ENCODE results near the gene LTN1. TPM values are rescaled to one million over a fixed set of nuclear protein-coding genes. Genes with fewer than 3 reads are reported as not detected.
A peak's percentile ranks its signal among the peaks of the same experiment; 100 is the strongest.

The LTN1 gene
- total and polyA plus RNA-seq, 4 donors, result 17.0 to 59.8 (median 26.8) TPM

DNA sequence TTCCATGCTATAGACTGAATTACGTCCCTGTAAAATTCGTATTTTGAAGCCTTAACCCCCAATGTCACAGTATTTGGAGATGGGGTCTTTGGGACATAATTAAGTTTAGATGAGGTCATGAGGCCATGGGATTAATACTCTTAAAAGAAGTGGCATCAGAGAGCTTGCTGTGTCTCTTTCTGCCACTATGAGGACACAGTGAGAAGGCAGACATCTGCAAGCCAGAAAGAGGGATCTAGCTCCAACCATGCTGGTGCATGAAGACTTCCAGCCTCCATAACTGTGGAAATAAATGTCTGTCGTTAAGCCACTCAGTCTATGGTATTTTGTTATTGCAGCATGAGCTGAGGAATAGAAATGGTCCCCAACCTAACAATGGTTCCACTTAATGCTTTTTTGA is 99.0 kb downstream of the LTN1 start:
- H3K27ac ChIP-seq (ENCODE audit: low read depth, low read length), result no peak overlapping the region
- H3K27me3 ChIP-seq (ENCODE audit: control insufficient read depth, insufficient read depth, low read length), result no peaks in the 10 kb centered on the region
- H3K36me3 ChIP-seq (ENCODE audit: control insufficient read depth, insufficient read depth, low read length), result no peaks in the 10 kb centered on the region
- H3K9me3 ChIP-seq (ENCODE audit: control insufficient read depth, insufficient read depth, low read length), result no peaks in the 10 kb centered on the region
- no peak for DNase-seq (ENCODE audit: low read depth in 4 of 6, low spot score in 6 of 6)
- no peaks in the 10 kb centered on the region for H3K4me1 ChIP-seq (ENCODE audit: control insufficient read depth, insufficient read depth, low read length)
- no peak overlapping the region for H3K4me3 ChIP-seq (ENCODE audit: low read depth, low read length)
- no CpG with 5 or more reads among the region's 3 CpGs for WGBS (ENCODE audit: insufficient coverage)

DNA sequence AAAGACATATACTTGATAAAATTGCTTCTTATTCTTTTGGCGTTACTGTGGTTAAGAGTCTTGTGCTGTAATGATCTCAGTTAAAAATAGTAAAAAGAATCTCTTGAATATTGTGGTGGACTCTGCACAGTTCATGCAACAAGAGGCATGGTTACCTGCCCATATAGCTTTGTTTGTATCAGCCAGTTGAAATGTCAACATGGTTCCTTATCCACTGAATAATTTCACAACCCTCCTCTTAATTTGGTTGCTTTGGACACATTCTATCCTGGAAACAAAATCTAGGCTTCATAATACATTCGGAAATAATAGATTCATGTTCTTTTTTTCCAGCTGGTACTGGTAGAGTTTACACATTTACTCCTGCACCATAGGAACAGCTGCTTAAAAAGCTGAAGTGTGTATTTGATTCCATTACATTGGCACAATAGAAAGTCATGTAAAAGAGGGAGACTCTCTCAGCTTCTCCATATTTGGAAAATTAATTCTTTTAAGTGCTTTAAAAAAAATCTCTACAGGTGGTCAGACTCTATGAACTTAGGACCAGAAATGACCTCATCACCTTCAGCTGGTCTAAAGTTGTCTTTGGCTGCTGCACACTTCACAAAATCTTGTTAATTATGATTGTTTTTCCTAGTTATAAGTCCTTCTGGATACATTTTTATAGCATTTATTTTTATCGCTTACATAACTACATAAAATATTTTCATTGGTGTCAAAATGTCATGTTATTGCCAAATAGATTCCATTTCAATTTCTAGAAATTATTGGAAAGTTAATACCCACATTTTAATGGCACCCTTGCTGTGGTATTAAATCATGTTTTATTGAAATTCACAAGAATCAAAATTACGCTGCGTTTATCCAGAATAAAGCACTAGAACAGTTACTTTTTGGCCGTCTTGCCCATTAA is 100.2 kb downstream of the LTN1 start:
- no CpG with 5 or more reads among the region's 6 CpGs for WGBS (ENCODE audit: insufficient coverage)
- Histone ChIP-seq H3K9me3 (ENCODE audit: control insufficient read depth, insufficient read depth, low read length) (no peaks in the 10 kb centered on the region), H3K36me3 (ENCODE audit: control insufficient read depth, insufficient read depth, low read length) (no peaks in the 10 kb centered on the region), H3K4me3 (ENCODE audit: low read depth, low read length) (no peak overlapping the region), H3K4me1 (ENCODE audit: control insufficient read depth, insufficient read depth, low read length) (no peaks in the 10 kb centered on the region), H3K27ac (ENCODE audit: low read depth, low read length) (no peak overlapping the region), H3K27me3 (ENCODE audit: control insufficient read depth, insufficient read depth, low read length) (no peaks in the 10 kb centered on the region)
- peak in 1 of 6 donors; percentile 7 for DNase-seq (ENCODE audit: low read depth in 4 of 6, low spot score in 6 of 6)

- Histone ChIP-seq H3K4me1 (ENCODE audit: control insufficient read depth, insufficient read depth, low read length) (peaks cover 3% of the 10 kb centered on the region), H3K4me3 (ENCODE audit: low read depth, low read length) (no peak overlapping the region), H3K9me3 (ENCODE audit: control insufficient read depth, insufficient read depth, low read length) (no peaks in the 10 kb centered on the region), H3K27me3 (ENCODE audit: control insufficient read depth, insufficient read depth, low read length) (no peaks in the 10 kb centered on the region), H3K36me3 (ENCODE audit: control insufficient read depth, insufficient read depth, low read length) (peaks cover 3% of the 10 kb centered on the region), H3K27ac (ENCODE audit: low read depth, low read length) (no peak overlapping the region)
- WGBS (ENCODE audit: insufficient coverage), result 100% methylated on average over 2 of the region's 6 CpGs
- DNase-seq (ENCODE audit: low read depth in 4 of 6, low spot score in 6 of 6), result no peak
Observed at GRCh38 chr21:28885853-28886177, 106.9 kb downstream of the LTN1 start.

- Histone ChIP-seq H3K9me3 (ENCODE audit: control insufficient read depth, insufficient read depth, low read length) (no peaks in the 10 kb centered on the region), H3K27ac (ENCODE audit: low read depth, low read length) (peak overlapping the region; percentile 94), H3K36me3 (ENCODE audit: control insufficient read depth, insufficient read depth, low read length) (peaks cover 5% of the 10 kb centered on the region), H3K4me1 (ENCODE audit: control insufficient read depth, insufficient read depth, low read length) (peaks cover 3% of the 10 kb centered on the region), H3K27me3 (ENCODE audit: control insufficient read depth, insufficient read depth, low read length) (no peaks in the 10 kb centered on the region), H3K4me3 (ENCODE audit: low read depth, low read length) (peak overlapping the region; percentile 94)
- peak; percentile 83 to 98 (median 90) for DNase-seq (ENCODE audit: low read depth in 4 of 6, low spot score in 6 of 6)
- under 1% methylated on average over 44 of the region's 47 CpGs for WGBS (ENCODE audit: insufficient coverage)
Observed at GRCh38 chr21:28884976-28885852, 107.5 kb downstream of the LTN1 start.

DNA sequence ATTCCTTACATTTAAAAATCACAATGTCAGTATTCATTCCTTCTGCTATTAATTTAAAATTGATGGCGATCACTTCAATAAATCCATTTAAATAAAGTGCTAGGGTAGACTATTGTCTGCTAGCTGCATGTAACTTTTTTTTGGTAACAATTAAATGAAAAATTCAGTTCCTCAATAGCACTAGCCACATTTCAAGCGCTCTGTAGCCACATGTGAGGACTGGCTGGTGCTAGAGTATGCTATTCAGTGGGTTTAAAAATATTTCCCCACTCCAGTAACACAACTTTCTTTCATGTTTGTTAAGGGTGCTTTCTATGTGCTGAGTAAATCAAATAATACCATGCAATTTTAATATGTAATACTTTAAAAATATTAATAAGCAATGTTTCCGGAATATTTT is 108.2 kb downstream of the LTN1 start:
- H3K27me3 ChIP-seq (ENCODE audit: control insufficient read depth, insufficient read depth, low read length), result no peaks in the 10 kb centered on the region
- H3K9me3 ChIP-seq (ENCODE audit: control insufficient read depth, insufficient read depth, low read length), result no peaks in the 10 kb centered on the region
- peaks cover 3% of the 10 kb centered on the region for H3K4me1 ChIP-seq (ENCODE audit: control insufficient read depth, insufficient read depth, low read length)
- peak overlapping the region; percentile 94 for H3K27ac ChIP-seq (ENCODE audit: low read depth, low read length)
- H3K36me3 ChIP-seq (ENCODE audit: control insufficient read depth, insufficient read depth, low read length), result peaks cover 5% of the 10 kb centered on the region
- peak in 1 of 6 donors; percentile 2 for DNase-seq (ENCODE audit: low read depth in 4 of 6, low spot score in 6 of 6)
- H3K4me3 ChIP-seq (ENCODE audit: low read depth, low read length), result peak overlapping the region; percentile 94
- WGBS (ENCODE audit: insufficient coverage), result 17% methylated on average over 1 of the region's 3 CpGs

DNA sequence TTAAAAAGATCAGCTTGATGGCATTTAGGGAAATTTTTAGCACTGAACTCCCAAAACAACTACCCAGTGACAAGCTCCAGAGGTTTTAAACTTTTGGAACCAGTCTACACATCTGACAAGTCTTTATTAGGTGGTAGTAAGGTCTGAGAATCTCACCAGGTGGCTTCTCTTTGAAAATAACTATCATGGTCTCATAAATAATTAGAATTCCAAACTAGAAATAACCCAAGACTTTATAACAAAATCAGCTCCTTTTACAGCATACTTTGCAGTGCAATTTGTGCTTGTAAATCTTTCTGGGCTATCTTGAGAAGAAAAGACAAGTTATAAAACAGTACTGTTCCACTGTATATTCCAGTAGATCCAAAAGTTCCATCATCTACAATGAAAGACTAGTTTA is 108.7 kb downstream of the LTN1 start:
- no peaks in the 10 kb centered on the region for H3K9me3 ChIP-seq (ENCODE audit: control insufficient read depth, insufficient read depth, low read length)
- no peak overlapping the region for H3K4me3 ChIP-seq (ENCODE audit: low read depth, low read length)
- H3K4me1 ChIP-seq (ENCODE audit: control insufficient read depth, insufficient read depth, low read length), result peaks cover 3% of the 10 kb centered on the region
- peaks cover 8% of the 10 kb centered on the region for H3K36me3 ChIP-seq (ENCODE audit: control insufficient read depth, insufficient read depth, low read length)
- no peak overlapping the region for H3K27ac ChIP-seq (ENCODE audit: low read depth, low read length)
- no peak for DNase-seq (ENCODE audit: low read depth in 4 of 6, low spot score in 6 of 6)
- no peaks in the 10 kb centered on the region for H3K27me3 ChIP-seq (ENCODE audit: control insufficient read depth, insufficient read depth, low read length)

- H3K4me1 ChIP-seq (ENCODE audit: control insufficient read depth, insufficient read depth, low read length), result peaks cover 3% of the 10 kb centered on the region
- no CpG with 5 or more reads among the region's 2 CpGs for WGBS (ENCODE audit: insufficient coverage)
- H3K4me3 ChIP-seq (ENCODE audit: low read depth, low read length), result no peak overlapping the region
- H3K9me3 ChIP-seq (ENCODE audit: control insufficient read depth, insufficient read depth, low read length), result no peaks in the 10 kb centered on the region
- no peaks in the 10 kb centered on the region for H3K27me3 ChIP-seq (ENCODE audit: control insufficient read depth, insufficient read depth, low read length)
- no peak overlapping the region for H3K27ac ChIP-seq (ENCODE audit: low read depth, low read length)
- peaks cover 9% of the 10 kb centered on the region for H3K36me3 ChIP-seq (ENCODE audit: control insufficient read depth, insufficient read depth, low read length)
- no peak for DNase-seq (ENCODE audit: low read depth in 4 of 6, low spot score in 6 of 6)
Observed at GRCh38 chr21:28882345-28882744, 110.3 kb downstream of the LTN1 start.

Other genes starting within 250 kb of the LTN1 start
- 10 to 100 TPM; 17.0 to 17.4 TPM for gene RWDD2B, start 26.5 kb upstream of the LTN1 start, total RNA-seq
- 10 to 100 TPM; 18.2 to 19.2 TPM for gene RWDD2B, start 26.5 kb upstream of the LTN1 start, polyA plus RNA-seq (ENCODE audit: insufficient read length in 2 of 2)
- gene USP16, start 31.8 kb upstream of the LTN1 start, total RNA-seq, result 10 to 100 TPM; 47.0 to 52.2 TPM
- 10 to 100 TPM; 41.4 to 51.1 TPM for gene USP16, start 31.8 kb upstream of the LTN1 start, polyA plus RNA-seq (ENCODE audit: insufficient read length in 2 of 2)
- 100 to 1,000 TPM; 122 to 130 TPM for gene CCT8, start 80.8 kb upstream of the LTN1 start, total RNA-seq
- 100 to 1,000 TPM; 143 to 155 TPM for gene CCT8, start 80.8 kb upstream of the LTN1 start, polyA plus RNA-seq (ENCODE audit: insufficient read length in 2 of 2)
- gene MAP3K7CL, start 137.8 kb upstream of the LTN1 start, total RNA-seq, result 1 to 10 TPM; 2.9 to 4.8 TPM
- gene MAP3K7CL, start 137.8 kb upstream of the LTN1 start, polyA plus RNA-seq (ENCODE audit: insufficient read length in 2 of 2), result 1 to 10 TPM; 3.6 to 5.4 TPM

All from spinal cord (tissue), 10 donors.